Endothelial cell of umbilical vein (primary cell): ENCODE results near the gene BRAT1. TPM values are rescaled to one million over a fixed set of nuclear protein-coding genes. Genes with fewer than 3 reads are reported as not detected.

Source experiments
- BruUV-seq: library from RNA; stranded (reverse); fragments of 400-500 nt; replicated peaks from 2 replicates; lab custom pipeline; 2021; lab: Mats Ljungman, UMichigan
- CTCF ChIA-PET: fragments of 300-600, 350-600 bp; sonication (Branson Sonifier 250); formaldehyde crosslinking; loops from one replicate; lab custom pipeline; 2021; ENCODE audit warnings: antibody characterized with exemption, inconsistent platforms; lab: Charles Lee
- POLR2A ChIA-PET: fragments of 300-600, 350-600 bp; sonication (Branson Sonifier 250); formaldehyde crosslinking; loops from one replicate; lab custom pipeline; 2021; ENCODE audit warnings: antibody characterized with exemption, inconsistent platforms; lab: Charles Lee
- DNase-seq: peaks from one replicate; pipeline ENCODE4 v3.0.0-alpha.2; 2011; ENCODE audit warnings: low read depth, low spot score
- FAIRE-seq: peaks from 2 replicates; lab custom pipeline; 2011; peaks lifted over from hg19 to GRCh38; lab: Jason Lieb, UNC
- H2AFZ ChIP-seq: 2 replicates; pipeline ENCODE4 v1.6.0; 2012; ENCODE audit warnings: low read depth, low read length, control low read depth, inconsistent platforms
- H3K27ac ChIP-seq: 2 replicates; pipeline ENCODE4 v1.5.1; 2011; ENCODE audit warnings: low read depth, mild to moderate bottlenecking, control low read depth, low read length, moderate library complexity; ENCODE audit not compliant: insufficient read depth
- H3K27me3 ChIP-seq, 2 experiments: 2 replicates each; pipeline versions ENCODE4 v1.6.0 to v1.6.1; 2011; ENCODE audit warnings: low read length in 2 of 2, mixed read lengths in 1 of 2; ENCODE audit not compliant: control insufficient read depth in 2 of 2, insufficient read depth in 2 of 2
- H3K36me3 ChIP-seq, 2 experiments: 2 replicates in 1 of 2; 3 replicates in 1 of 2; pipeline ENCODE4 v1.5.1; 2011; ENCODE audit warnings: low read length in 2 of 2, mild to moderate bottlenecking in 1 of 2, moderate library complexity in 1 of 2; ENCODE audit not compliant: control insufficient read depth in 2 of 2, insufficient read depth in 2 of 2; ENCODE audit errors: extremely low read depth in 1 of 2
- H3K4me1 ChIP-seq: 3 replicates; pipeline ENCODE4 v1.5.1; 2011; ENCODE audit warnings: mild to moderate bottlenecking, low read length; ENCODE audit not compliant: control insufficient read depth, insufficient read depth; ENCODE audit errors: extremely low read depth
- H3K4me2 ChIP-seq: 2 replicates; pipeline ENCODE4 v1.6.1; 2011; ENCODE audit warnings: low read length, control low read depth, mixed read lengths; ENCODE audit not compliant: insufficient read depth
- H3K4me3 ChIP-seq, 3 experiments: fragments of 200-600 bp in 1 of 3; sonication (generic), shearing (Covaris generic) in 1 of 3; replicated peaks in 1 of 3; 2 replicates each; pipeline ENCODE4 v1.5.1; 2011 to 2016; ENCODE audit warnings: control low read depth in 3 of 3, low read length in 3 of 3, mild to moderate bottlenecking in 2 of 3, inconsistent platforms in 1 of 3, low read depth in 1 of 3, moderate library complexity in 1 of 3; ENCODE audit not compliant: insufficient read depth in 1 of 3
- H3K79me2 ChIP-seq: 2 replicates; pipeline ENCODE4 v1.6.0; 2012; ENCODE audit warnings: low read length, inconsistent platforms; ENCODE audit not compliant: control insufficient read depth, insufficient read depth
- H3K9ac ChIP-seq: replicated peaks from 2 replicates; pipeline ENCODE3; 2011; ENCODE audit warnings: low read length, control low read depth; ENCODE audit not compliant: insufficient read depth; ENCODE audit errors: extremely low read depth
- H3K9me1 ChIP-seq: replicated peaks from 3 replicates; pipeline ENCODE4 v1.6.0; 2011; ENCODE audit warnings: mild to moderate bottlenecking, low read length; ENCODE audit not compliant: control insufficient read depth, insufficient read depth; ENCODE audit errors: extremely low read depth
- H3K9me3 ChIP-seq: replicated peaks from 2 replicates; pipeline ENCODE4 v1.5.1; 2012; ENCODE audit warnings: low read length, inconsistent platforms; ENCODE audit not compliant: control insufficient read depth, insufficient read depth
- H4K20me1 ChIP-seq: replicated peaks from 2 replicates; pipeline ENCODE3; 2011; ENCODE audit warnings: mild to moderate bottlenecking, low read length; ENCODE audit not compliant: control insufficient read depth, insufficient read depth; ENCODE audit errors: extremely low read depth
- CTCF ChIP-seq, 2 donors: IDR thresholded peaks; 1 replicate in 1 of 2; 2 replicates in 1 of 2; pipeline ENCODE4 v1.5.1; 2011; ENCODE audit warnings: low read length in 2 of 2, mild to moderate bottlenecking in 2 of 2, moderate library complexity in 2 of 2, control low read depth in 1 of 2, inconsistent platforms in 1 of 2, low read depth in 1 of 2; ENCODE audit not compliant: insufficient read depth in 1 of 2; ENCODE audit errors: extremely low read depth in 1 of 2
- EZH2 ChIP-seq: IDR thresholded peaks from 2 replicates; pipeline ENCODE4 v1.6.1; 2012; ENCODE audit warnings: borderline replicate concordance, low read depth, mild to moderate bottlenecking, moderate library complexity, low read length, inconsistent platforms; ENCODE audit not compliant: severe bottlenecking
- FOS ChIP-seq: IDR thresholded peaks from 2 replicates; pipeline ENCODE4 v1.6.1; 2011; ENCODE audit warnings: mild to moderate bottlenecking, low read length, moderate library complexity, borderline replicate concordance; ENCODE audit not compliant: insufficient read depth
- GATA2 ChIP-seq: IDR thresholded peaks from 2 replicates; pipeline ENCODE4 v1.7.0; 2011; ENCODE audit warnings: low read depth, mild to moderate bottlenecking, moderate library complexity, mixed read lengths, low read length; ENCODE audit not compliant: insufficient read length, insufficient read depth
- JUN ChIP-seq: IDR thresholded peaks from 2 replicates; pipeline ENCODE4 v1.6.1; 2011; ENCODE audit warnings: borderline replicate concordance, low read depth; ENCODE audit not compliant: insufficient read length, insufficient read depth
- MAX ChIP-seq: IDR thresholded peaks from 2 replicates; pipeline ENCODE4 v1.6.1; 2011; ENCODE audit not compliant: insufficient read depth, insufficient read length
- MYC ChIP-seq: IDR thresholded peaks from one replicate; pipeline ENCODE4 v1.6.1; 2011; ENCODE audit warnings: mild to moderate bottlenecking, low read depth, low read length
- POLR2A ChIP-seq: IDR thresholded peaks from 2 replicates; pipeline ENCODE4 v1.6.1; 2012; ENCODE audit warnings: low read depth, mild to moderate bottlenecking, control low read depth, low read length
- POLR2AphosphoS5 ChIP-seq: IDR thresholded peaks from 2 replicates; pipeline ENCODE4 v1.6.1; 2012; ENCODE audit warnings: low read depth, mild to moderate bottlenecking, control low read depth, low read length, moderate library complexity; ENCODE audit not compliant: insufficient read depth
- dilution Hi-C: fragments of 300-500 bp; cut with MboI; formaldehyde crosslinking; loops from one replicate; pipeline ENCODE4 v1.15.0; 2019; ENCODE audit warnings: low sequenced_read_pairs; ENCODE audit not compliant: extremely low pct_ligation_motif_present
- intact Hi-C: fragments of 100-400 bp; cut with micrococcal nuclease; formaldehyde crosslinking; loops from one replicate; pipeline ENCODE4 v1.10.0; 2022
- polyA plus RNA-seq, 4 experiments: library from polyadenylated mRNA; depleted of rRNA in 3 of 4; stranded (reverse) in 3 of 4; unstranded in 1 of 4; fragments of >200 nt; gene quantifications; 2 replicates each; pipeline versions ENCODE4 v1.2.1 to v1.2.3, GENCODE V29; 2011 to 2012; ENCODE audit warnings: missing spikeins in 1 of 4
- total RNA-seq: library from RNA; stranded (reverse); gene quantifications from 2 replicates; pipeline ENCODE4 v1.2.3, GENCODE V29; 2021

Gene BRAT1
- total and polyA plus RNA-seq, 2 donors (not counting 3 experiments of a cell fraction or from before 2014, with no cell fraction given) = 31.1 to 31.6 TPM

- no peak overlapping the region for H3K4me3 ChIP-seq
- no peak overlapping the region for H3K27ac ChIP-seq
- intact Hi-C loops (loop anchor here (1.0 kb wide), 1 partner anchor 114 kb away; no protein-coding TSS in a partner anchor), dilution Hi-C loops (no loop called here)
- no peaks in the 10 kb centered on the region for H3K9me3 ChIP-seq
- H3K79me2 ChIP-seq = no peaks in the 10 kb centered on the region
- CTCF ChIA-PET = interaction anchor here (0.6 to 2.4 kb wide), 10 partner anchors 42 to 143 kb away, joined by 3 to 18 read pairs (median 4); partner anchors contain the start of gene TTYH3
- no TSS peak for BruUV-seq
- TF ChIP-seq JUN = no peak
- TF ChIP-seq EZH2 = no peak
- TF ChIP-seq POLR2AphosphoS5 = no peak
- TF ChIP-seq MYC = no peak
- no peak for TF ChIP-seq POLR2A
- TF ChIP-seq GATA2 = no peak
- no peak for TF ChIP-seq CTCF (IDR thresholded peaks at IDR 0.05; ENCODE audit: extremely low read depth in 1 of 2, insufficient read depth in 1 of 2, low read depth in 1 of 2, low read length in 2 of 2)
- TF ChIP-seq MAX = no peak
- no peak for TF ChIP-seq FOS
- H4K20me1 ChIP-seq = no peaks in the 10 kb centered on the region
- FAIRE-seq (no peak), DNase-seq (no peak)
- no peaks in the 10 kb centered on the region for H3K27me3 ChIP-seq
- no peak overlapping the region for H3K9ac ChIP-seq
- H3K9me1 ChIP-seq = no peaks in the 10 kb centered on the region
- H3K4me2 ChIP-seq = no peak overlapping the region
- no peak overlapping the region for H2AFZ ChIP-seq
- peaks cover 11% of the 10 kb centered on the region for H3K4me1 ChIP-seq
- POLR2A ChIA-PET = no interaction called here
- H3K36me3 ChIP-seq = no peaks in the 10 kb centered on the region
Measured at GRCh38 chr7:2566890-2567678, 11.8 kb upstream of the BRAT1 start.
